NOMO-1 (cell line): ENCODE measurements around the gene ATOH8.
A peak's percentile ranks its signal among the peaks of the same experiment; 100 is the strongest.
"Not testable (repeated sequence)": the region's sequence is repeated elsewhere in the genome, so short reads cannot be mapped to it uniquely, and the experiment has no call there.

Source experiments
- DNase-seq, 2 experiments: peaks; one replicate each; lab custom pipeline; 2025; ENCODE audit not compliant: unreplicated experiment in 2 of 2; lab: John Stamatoyannopoulos, UW

Gene ATOH8

DNA sequence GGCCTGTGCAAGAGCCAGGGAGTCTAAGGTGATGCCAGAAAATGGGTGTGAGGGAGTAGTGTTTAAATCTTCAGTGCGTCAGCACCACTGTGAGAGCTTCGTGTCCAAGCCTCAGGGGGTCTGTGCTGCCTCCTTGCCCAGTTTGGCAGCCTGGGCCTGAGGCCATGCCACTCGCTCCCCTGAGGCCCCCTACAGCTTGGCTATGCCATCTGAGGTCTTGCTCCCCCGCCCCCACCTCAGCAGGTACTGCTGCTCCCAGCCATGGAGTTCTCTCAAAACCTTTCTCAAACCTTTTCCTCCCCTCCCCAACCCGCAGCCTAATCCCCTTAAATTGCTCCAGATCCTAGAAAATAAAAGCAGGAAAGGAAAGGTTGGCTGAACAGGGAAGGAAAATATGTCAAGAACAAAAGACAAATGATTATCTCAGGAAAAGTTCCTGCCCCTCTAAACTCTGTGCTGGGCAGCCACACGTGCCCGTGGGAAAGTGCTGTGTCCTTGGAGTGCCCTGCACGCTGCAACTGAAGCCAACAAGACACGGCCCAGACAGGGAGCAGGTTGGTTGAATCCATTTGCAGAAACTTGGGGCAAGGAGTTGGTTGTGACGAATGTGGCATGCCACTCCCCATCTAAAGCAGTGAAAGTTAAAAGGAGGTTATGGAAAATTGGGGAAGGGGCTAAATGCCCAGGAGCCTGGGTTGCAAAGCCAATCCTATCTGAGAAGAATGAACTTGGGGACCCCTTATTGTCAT, 61.2 kb downstream of the ATOH8 start:
- DNase-seq, result no peak

DNA sequence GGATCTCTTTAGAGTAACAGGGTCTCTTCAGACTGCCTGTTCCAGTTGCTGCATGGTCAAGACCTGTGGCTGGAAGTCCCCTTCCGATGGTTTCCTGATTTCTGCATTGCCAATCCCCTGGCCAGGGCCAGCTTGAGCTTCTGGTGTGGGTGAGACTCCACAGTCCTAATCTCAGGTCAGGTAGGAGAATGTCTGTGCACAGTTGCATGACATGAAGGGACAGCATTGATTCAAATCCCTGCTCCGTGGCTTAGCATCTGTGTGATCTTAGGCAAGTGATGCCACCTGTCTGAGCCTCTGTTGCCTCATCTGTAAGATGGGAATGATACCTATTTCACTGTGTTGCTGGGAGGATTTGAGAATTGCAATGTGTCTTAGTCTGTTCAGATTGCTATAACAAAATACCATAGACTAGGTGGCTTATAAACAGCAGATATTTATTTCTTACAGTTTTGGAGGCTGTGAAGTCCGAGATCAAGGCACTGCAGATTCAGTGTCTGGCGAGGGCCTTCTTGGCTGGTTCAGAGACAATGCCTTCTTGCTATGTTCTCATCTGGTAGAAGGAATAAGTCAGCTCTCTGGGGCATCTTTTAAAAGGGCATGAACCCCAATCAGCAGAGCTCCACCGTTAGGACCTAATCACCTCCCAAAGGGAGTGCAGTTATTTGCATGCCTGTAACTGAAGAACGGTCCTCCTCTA, 66.2 kb downstream of the ATOH8 start:
- no peak for DNase-seq

DNA sequence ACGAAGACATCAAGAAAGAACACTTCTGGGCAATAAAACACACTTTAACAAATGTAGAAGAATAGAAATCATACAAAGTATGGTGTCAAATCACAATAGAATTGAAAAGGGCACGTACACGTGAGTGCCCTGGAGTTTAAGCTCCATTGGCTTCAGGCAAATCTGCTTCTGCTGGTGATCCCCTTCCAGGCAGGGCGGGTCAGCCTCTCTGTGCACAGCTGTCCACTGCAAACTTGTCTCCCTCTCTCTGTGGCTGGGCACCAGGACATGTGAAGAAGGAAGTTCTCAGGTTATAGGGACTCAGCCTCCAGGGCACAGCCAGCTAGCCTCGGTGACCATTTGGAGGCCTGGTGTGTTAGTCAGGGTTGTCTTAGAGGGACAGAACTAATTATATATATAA, 69.0 kb downstream of the ATOH8 start:
- DNase-seq, result no peak

DNA sequence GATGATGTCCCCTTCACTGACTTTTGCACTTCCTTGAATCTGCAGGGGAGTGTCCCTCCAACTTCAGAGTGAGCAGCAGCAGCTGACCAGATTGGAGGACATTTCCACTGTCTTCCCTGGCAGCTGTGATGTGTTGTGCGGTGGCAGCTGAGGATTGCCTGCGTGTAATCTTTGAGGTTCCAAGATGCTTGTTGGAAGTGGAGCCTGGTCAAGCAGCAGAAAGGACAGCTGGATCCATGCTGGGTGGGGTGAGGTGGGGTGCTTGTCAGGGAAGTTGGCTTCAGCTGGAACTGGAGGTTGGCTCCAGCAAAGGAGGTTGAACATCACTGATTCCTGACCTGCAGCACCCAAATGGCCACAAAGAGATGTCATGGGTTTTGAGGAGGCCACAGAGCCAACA, 70.2 kb downstream of the ATOH8 start:
- DNase-seq, result no peak

DNA sequence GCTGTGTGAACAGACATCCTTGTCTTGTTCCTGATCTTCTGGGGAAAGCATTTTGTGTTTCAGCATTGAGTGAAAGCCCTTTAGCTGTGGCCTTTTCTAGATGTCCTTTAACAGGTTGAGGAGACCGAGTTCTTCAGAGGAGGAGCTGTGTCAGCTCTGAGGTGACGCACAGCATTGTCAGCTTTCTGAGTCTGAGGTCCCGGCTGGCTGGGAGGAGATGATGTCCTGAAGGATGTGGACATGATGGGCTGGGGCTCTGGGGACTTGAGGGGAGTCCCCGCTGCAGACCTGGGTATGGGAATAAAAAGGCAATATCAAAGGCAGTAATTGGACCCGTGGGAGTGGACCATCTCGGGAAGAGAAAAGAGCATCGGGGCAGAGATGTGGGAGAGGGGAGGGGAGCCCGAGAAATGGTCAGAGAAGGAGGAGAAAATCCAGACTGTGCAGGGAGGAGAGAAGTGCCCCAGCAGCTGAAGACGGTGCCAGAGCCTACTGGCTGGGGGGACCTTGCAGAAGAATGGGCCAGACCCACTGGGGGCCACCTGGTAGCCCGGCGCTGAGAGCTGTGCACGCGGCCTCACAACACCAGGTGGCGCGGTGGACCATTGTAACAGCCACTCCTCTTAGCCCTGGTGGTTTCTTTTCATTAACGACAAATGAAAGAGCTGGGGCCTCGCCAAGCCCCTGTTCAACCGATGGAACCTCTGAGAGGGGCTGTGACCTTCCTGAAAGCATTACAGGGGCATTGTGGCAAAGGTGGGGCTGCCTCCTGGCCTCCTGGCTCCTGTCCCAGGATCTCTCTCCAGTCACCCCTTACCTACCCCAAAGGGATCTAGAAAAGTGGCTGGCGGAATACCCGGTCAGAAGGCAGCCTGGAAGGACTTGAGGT, 73.4 kb downstream of the ATOH8 start:
- peak; percentile 50 to 72 for DNase-seq

DNA sequence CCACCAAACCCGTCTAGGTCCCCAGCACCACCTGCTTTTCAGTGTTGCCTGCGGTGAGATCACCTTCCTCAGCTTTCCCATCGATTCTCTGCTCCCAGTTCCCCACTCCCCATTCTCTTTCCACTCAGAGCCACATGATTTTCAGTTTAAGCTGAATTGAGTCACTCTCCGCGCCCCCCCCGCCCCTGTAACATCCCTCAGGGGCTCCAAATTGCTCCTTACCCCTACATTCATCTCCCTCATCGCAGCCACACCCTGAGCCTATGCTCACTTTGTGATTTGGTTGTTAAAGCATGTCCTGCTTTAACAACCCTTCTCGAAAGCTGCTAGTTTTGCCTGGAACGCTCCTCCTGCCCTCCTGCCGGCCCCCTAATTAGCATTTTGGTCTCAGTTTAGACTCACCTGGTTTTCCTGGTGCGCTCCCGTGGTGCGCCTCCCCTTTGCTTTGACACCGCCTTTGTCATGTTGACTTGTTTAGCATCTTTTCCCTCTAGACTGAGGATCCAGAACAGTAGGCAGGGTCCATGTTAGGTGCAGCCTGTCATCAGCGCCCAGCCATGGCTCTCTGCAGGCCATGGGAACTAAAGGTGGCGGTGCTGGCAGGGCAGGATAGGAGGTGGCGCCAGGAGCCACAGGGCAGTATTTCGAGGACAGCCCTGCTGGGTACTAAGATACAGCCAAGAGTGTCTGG, 74.2 kb downstream of the ATOH8 start:
- no peak for DNase-seq

DNA sequence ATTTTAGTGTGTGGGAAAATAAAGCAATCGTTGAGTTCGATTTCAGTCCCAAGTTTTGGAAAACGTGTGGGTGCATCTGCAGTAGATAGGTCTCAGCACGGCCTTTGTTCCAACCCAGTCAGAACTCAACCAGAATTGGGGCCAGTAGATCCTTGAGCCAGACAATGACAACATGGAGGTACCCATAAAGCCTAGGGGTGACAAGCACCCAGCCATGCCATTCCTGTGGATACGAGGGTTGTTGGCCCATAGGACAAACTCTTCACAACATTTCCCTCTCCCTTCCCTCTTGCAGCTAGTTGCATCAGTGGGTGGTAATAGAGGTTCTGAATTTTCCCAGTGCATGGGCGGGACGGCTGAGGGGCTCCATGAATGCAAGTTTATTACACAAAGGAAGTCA, 74.9 kb downstream of the ATOH8 start:
- DNase-seq, result no peak

DNA sequence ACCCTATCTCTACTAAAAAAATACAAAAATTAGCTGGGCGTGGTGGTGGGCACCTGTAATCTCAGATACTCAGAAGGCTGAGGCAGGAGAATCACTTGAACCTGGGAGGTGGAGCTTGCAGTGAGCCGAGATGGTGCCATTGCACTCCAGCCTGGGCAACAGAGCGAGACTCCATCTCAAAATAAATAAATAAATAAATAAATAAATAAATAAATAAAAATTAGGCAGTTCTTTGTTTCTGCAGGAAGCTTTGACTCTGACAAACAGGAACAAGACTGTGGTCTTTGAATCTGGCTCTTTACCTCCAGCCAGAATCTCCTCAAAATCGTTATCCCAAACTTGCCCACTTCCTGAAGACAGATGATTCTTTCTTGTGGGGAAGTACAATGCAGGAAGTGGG, 75.6 kb downstream of the ATOH8 start:
- DNase-seq, result not testable (repeated sequence)

DNA sequence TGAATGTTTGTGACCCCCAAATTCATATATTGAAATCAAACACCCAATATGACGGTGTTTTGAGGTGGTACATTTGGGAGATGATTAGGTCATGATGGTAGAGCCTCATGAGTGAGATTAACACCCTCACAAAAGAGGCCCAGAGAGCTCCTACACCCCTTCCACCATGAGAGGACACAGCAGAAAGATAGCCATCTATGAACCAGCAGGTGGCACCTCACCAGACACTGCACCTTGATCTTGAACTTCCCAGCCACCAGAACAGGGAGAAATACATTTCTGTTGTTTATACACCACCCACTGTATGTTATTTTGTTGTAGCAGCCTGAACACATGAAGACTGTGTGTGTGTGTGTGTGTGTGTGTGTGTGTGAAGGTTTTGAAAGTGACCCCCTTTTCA, 76.9 kb downstream of the ATOH8 start:
- DNase-seq, result no peak

DNA sequence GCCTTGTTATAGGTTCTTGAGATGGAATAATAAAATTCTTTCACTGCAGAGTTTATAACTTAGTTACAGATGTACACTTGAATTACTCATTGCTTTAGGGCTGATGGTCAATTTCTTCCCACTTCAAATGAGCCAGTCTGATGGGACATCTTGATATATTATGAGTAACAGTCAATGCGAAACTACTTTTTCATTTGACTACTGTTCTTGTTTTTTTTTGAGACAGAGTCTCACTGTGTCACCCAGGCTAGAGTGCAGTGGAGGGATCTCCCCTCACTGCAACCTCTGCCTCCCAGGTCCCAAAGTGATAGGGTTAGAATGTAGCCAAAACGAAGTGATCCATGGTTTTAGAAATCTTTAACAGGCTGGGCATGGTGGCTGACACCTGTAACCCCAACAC, 77.9 kb downstream of the ATOH8 start:
- no peak for DNase-seq

DNA sequence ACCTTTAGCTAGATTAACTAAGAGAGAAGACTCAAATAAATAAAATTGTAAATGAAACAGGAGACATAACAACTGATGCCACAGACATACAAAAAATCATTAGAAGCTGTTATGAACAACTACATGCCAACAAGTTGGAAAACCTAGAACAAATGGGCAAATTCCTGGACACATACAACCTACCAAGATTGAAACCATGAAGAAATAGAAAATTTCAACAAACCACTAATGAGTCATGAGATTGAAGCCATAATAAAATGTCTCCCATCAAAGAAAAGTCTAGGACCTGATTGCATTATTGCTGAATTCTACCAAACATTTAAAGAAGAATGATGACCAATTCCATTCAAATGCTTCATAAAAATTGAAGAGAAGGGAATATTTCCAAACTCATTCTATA, 80.7 kb downstream of the ATOH8 start:
- DNase-seq, result no peak
